Measurements from ENCODE around the gene SEMA5B.

SEMA5B gene

DNA sequence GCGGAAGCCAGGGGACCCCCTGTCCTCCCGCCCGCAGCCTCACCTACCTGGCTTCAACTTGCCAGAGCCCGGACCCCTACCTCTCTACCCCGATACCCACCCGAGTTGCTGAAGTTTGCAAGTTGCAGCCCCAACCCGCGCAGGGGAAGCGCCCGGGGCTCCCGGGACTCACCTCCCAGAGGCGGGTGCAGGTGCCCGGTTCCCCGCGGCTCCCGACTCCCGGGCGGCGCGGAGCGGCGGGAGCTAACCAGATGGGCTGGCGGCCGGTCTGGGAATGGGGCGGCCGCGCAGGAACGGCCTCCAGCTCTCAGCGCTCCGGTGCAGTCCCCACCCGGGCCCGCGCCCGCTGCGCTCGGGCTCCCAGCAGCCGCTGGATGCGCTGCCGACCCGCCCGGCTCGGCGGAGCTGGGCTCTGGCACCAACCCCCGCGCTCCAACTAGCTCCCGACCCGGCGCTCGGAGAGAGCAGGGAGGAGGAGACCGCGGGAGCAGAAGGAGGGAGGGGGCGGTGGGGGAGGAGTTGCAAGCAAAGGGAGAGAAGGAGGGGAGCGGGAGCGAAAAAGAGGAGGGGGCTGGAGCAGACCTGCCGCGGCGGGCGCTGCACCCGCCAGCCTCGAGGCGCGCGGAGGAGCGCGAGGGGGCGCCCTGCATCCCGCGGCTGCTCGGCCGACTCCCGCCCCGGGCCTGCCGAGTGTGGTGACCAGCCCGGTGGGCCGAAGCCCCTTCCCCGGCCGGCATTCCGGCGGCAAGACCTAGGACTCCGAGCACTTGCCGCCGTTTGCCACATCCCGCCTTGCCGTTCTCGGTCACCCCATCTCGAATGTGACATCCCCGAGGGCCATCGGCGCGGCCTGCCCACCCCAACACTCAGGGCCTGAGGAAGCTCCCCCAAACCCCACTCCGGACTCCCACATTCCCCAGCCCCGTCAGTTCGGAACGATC, at the start of gene SEMA5B:
Gene SEMA5B, minus strand, starts transcription at position 472 of the 941 bp plus-strand sequence. CDS start 66,500 bp downstream, outside the sequence.
- peak; percentile 63 for DNase-seq

DNA sequence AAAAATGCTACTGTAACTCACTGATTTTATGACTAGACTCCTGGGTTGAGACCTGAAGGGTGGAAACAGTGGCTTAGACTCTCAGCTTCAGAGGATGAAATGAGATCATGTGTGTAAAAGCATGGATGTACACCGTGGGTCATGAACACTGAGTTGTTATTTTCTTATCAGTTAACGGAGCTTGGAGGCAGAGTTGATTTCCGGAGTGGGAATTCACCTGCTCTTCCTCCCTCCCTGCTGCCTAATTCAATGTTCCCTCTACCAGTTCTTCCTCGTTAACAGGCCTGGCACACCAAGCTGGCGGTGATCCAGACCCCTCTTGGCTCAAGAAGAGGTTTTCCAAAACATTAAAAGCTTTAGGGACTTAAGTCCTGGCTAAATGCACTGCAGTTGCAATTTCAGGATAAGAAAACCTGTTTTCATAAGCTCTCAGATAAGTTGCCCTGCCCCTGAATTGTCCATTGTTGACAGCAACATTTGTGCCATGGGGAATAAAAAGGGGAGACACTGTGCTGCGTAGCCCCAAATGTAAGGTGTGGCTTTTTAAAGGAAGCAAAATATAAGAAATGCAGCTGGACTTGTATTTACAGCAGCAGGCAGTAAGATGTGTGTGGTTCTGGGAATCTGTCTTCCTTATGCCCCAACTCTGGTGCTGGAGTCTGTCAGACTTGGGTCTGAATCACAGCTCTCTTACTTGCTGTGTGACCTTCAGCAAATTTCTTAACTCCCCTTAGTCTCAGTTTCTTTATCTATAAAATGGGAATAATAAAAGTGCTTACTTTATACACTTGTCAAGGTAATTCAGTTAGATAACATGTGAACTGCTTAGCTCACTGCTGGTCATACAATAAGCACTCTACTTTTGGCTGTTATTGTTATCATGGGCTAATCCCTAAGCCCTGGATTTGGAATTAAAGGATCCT, 49.2 kb upstream of the SEMA5B start:
- peak; percentile 97 for DNase-seq

DNA sequence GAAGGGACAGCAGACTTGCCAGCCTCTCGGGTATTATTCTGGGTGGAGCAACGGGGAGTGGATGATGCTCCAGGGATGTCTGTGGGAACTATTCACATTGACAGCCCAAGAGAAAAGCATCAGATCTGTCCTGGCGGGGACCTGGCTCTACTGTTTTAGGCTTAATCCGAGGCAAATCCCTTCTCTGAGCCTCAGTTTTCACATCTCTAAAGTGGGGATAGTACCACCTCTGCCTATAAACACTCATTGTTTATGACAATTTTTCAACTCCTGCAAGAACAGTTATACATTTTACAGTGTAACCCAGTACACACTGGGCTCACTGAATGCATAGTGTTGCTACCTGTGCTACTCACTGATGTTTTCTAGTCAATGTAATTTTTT, 48.5 kb upstream of the SEMA5B start:
- DNase-seq: no peak

DNA sequence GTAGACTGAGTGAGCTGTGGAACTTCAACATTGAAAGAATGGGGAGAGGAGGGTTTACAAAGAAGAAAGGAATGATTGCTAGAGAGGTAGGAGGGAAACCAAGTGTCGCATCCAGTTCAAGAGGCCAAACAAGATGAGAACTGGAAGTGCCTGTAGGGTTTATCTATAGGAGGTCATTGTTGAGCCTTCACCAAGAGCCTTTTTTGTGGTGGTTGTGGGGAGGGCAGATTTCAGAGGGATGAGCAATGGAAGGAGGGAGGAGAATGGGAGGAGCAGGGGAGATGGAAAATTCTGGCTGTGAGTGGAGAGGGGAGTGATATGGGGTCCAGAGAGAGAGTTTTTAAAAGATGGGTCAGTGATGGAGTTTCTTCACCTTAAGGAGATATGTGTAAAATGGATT, 47.8 kb upstream of the SEMA5B start:
- no peak for DNase-seq

- no peak for DNase-seq
Measured at GRCh38 chr3:123072564-123072963, 45.0 kb upstream of the SEMA5B start.

DNA sequence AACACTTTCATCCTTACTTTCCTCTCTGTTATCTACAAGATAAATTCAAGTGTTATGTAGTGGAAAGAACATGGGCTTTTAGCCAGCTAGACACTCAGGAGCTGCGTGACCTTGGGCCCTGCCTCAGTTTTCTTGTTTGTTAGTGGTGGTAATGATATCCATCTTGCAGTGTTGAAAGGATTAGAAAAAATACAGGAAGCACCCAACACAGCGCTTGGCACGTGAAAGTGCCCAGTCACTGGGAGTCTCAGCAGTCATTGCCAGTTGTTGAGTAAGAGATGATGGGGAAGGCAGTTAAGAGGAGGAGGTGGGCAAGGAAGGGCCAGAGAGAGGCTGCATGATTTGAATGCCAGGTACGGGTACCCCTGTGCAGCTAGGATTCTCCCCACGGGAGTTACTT, 44.6 kb upstream of the SEMA5B start:
- no peak for DNase-seq

DNA sequence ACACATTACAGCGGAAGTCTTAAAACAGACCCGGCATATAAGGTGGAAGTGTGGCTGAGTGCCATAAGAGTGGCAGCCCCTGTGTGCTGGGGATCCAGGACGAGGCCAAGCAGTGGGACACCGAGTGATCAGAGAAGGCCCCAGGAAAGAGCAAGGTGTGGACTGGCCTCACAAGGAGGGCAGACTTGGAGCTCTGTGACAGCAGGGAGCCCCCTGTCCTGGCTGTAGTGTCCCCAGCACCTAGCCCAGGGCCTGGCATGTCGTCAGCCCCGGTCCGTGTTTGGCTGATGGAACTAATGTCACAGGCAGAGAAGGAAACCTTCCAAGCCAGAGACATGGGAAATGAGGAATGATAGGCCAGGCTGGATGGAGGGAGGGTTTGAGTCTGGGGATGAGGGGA, 44.0 kb upstream of the SEMA5B start:
- DNase-seq: no peak

GRCh38 chr3:123071146-123071545, 43.6 kb upstream of the SEMA5B start:
- no peak for DNase-seq

GRCh38 chr3:123070510-123070909, 42.9 kb upstream of the SEMA5B start:
- no peak for DNase-seq

DNA sequence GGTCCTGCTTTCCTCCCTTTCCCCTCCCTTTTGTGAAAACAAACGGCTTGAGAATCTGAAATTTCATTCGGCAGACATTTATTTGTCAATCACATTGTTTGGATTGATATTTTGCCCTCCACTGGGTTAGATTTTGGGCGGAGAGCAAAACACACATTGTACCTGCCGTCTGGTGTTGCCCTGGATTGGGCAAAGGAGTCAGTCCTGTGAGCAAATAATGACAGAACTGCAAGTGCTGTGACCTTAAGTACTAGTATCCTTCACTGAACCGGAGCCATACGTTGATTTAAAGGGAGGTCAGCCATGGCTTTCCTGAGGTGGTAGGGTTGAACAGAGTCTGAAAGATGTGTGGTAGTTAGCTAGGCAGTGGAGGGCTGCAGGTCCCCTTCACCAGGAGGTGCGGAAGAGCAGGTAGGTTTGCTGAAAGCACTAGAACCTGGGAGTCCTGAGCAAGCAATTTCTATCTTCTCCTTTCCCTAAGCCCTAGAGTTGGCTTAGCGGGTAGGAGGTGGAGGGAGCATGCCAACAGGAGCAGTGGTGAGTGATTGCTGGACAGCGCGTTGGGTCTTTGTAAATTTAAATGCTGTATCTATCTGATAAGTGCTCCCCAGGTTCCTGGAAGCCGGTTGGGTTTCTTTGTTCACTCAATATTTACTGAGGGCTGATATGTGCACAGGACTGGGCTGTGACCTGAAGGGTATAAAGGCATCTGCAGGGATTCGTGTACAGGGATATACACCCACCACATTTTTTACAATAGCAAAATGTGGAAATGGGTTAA, 41.2 kb upstream of the SEMA5B start:
- no peak for DNase-seq

DNA sequence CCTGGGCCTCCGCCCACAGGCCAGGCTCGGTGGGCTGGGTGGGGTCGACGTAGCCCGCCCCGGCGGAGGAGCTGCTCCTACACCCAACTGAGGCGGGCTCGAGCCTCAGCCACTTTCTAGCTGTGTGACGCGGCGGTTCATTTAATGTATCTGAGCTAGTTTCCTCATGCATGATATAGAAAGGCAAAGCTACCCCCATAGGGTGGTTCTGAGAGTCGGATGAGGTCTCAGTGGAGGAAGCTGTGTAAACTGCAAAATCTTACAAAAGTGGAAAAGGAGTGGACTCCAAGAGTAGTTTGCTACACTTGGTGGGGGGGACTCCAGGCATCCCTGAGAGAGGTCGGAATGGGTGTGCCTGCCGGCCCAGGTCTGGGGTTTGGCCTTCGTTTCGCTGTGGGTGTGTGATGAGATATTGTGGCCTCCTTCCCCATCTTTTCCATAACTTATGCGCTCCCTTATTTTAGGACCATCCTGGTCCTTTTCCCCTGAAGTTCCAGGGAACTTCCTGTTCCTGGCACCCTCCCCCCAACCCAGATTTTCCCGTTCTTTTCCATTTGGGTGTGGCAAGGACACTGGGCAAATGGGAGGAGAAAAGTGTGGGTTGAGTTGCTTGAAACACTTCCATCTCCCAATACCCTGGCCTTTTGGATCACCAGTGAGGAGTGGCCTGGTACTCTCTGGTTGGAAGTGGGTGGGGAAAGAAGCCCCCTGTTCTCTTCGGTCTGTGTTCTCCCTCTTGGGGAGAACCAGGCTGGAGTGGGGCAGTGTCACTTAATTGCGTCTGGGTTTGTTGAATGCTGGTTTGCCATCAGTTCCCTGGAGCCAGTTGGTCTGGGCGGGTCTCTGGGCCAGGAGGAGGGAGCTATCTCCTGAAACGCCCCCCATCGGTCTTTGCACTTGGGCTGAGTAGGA, 40.4 kb upstream of the SEMA5B start:
- DNase-seq: no peak

DNA sequence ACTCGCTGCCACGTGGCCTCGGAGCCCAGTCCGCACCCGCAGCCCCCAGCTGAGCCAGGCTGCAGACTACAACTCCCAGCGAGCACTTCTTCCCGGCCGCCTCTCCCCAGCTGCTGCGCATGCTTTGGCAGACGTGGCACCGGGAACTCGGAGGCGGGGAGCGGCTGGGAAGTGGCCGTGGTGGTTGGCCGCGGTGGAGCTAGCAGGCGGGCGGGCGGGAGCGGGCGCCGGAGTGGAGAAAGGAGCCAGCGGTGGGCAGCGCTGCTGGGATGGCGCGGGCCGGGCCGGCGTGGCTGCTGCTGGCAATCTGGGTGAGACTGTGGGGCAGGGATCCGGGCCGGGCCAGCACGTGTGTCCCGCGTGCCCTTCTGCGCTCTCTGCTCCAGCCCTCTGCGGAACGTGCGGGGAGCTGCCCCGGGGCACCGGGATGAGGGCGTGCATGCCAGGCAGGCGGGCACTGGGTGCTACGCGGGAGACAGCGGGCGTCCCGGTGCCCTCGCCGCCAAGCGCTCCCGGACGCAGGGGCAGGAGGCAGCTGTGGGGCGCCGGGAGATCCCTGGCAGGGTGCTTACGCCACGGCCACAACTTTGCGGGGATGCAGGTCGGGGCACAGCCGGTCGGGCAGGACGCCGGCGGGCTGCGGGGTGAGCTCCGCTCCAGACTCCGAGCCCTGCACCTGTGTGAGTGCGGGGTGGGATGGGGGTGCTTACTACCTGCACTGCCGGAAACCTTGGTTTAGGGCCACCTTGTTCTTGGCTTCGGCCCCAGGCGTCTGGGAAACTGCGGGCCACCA, 39.5 kb upstream of the SEMA5B start, which contains the start of gene PDIA5:
Gene PDIA5, plus strand, starts transcription at position 130 of the 793 bp plus-strand sequence. Its CDS starts 140 bp downstream, at position 270.
- DNase-seq: peak; percentile 95

DNA sequence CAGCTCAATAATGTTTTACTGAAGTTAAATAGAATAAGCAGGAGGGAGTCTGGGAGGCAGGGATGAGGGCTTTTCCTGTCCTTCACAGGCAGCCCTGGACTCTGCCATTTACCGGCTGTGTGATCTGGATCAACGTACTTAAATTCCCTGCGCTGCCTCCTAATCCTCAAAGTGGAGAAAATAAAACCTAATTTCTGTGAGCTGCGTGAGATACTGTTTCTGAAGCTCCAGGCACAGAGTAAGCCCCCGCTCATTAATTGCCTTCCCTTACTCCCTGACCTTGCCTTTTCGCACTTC, 39.0 kb upstream of the SEMA5B start:
- DNase-seq: no peak

DNA sequence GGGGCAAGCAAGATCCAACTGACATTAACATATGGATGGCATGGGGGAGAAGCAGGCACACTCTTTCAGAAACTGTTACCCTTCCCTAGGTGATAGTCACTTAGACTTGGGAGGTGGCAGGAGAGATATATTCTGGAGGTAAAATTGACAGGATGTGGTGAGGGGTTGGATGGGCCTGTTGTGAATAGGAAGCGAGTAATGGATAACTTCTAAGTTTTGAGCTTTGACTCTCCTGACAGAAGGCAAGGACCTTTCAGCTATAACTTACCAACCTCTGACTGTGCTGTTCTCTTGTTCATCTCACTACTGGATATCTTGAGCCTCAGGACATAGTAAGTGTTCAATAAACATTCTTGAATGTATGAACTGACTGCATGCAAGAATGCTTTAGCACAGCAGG, 37.4 kb upstream of the SEMA5B start:
- DNase-seq: no peak

- DNase-seq: no peak
Measured at GRCh38 chr3:123064506-123064905, 36.9 kb upstream of the SEMA5B start.

DNA sequence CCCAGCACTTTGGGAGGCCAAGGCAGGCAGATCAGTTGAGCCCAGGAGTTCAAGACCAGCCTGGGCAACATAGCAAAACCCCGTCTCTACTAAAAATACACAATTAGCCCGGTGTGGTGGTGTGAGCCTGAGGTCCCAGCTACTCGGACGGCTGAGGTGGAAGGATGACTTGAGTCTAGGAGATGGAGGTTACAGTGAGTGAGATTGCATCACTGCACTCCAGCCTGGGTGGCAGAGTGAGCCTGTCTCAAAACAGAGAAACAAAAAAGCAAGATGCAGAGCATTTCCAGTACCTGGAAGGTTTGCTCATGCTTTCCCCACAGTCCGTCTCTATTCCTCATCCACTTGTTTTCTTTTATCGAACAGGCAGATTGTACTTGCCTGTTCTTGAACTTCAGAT, 35.5 kb upstream of the SEMA5B start:
- DNase-seq: no peak

- DNase-seq: no peak
Measured at GRCh38 chr3:123061856-123062255, 34.3 kb upstream of the SEMA5B start.

DNA sequence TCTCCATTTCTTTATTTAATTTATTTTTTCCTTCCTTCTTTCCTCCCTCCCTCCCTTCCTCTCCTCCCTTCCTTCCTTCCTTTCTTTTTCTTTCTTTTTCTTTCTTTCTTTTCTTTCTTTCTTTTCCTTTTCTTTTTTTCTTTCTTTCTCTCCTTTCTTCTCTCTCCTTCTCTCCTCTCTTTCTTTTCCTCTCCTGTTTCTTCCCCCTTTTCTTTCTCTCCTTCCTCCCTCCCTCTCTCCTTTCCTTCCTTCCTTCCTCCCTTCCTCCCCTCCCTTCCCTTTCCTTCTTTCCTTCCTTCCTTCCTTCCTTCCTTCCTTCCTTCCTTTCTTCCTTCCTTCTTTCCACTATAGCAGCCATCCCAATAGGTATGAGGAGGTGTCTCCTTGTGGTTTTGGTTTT, 32.5 kb upstream of the SEMA5B start:
- no peak for DNase-seq

DNA sequence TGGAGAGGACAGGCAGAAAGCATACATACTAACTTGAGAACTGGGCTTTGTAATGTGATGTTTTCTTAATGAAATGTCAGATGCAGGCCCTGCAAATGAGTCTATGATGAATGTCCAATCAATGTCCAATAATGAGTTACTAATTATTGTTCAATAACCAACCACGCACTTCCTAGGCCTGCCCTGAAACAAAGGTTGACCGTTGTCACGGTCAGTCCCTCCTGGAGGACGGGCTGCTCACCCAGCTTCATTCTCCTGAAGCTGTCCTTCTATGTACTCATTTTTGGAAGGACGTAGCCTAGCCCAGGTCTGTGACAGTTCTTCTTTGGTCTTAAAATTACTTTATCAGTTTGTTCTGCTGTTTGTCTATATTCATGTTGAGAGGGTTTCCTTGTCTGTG, 30.9 kb upstream of the SEMA5B start:
- no peak for DNase-seq

DNA sequence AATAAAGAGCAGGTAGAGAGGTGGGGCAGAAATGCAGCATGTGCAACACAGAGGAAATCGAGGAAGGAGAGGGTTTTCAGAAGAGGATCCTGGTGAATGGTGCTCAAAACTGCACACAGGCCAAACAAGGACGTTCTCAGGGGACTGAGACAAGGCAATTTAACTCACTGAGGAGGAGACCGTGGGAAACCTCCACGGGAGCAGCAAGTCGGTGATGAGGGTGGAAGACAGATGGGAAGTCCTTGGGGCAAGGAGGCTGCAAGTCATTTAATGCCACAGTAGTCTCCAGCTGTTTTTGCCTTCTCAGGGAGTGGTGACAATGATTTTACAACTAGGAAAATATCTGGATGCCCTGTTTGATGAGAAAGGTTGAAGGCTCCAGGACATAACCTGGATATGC, 27.8 kb upstream of the SEMA5B start:
- DNase-seq: no peak

DNA sequence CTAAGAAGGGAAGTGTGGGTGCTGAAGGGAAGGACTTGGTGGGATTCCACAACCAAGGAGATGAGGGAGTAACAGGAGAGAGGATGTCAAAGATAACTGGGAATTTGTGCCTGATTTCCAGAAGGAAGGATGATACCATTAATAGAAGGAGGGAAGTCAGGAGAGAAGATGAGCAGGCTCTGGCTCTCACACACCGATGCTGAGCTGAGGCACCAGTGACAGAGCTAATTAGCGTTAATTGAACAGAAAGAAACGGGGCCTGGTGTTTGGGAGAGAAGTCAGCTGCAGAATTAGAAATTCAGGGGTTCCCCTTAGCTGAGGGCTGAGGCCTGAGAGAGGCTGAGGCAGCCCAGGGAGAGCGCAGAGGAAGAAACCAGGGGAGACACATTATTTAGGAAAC, 27.4 kb upstream of the SEMA5B start:
- no peak for DNase-seq
